Glomerular visceral epithelial cell (primary cell): ENCODE data around the gene THSD7B.
"Not testable (repeated sequence)": the region's sequence is repeated elsewhere in the genome, so short reads cannot be mapped to it uniquely, and the experiment has no call there.

Experiments
- DNase-seq: peaks from one replicate; pipeline ENCODE4 v3.0.0-alpha.2; 2016; ENCODE audit errors: extremely low spot score

The THSD7B gene

GRCh38 chr2:137250401-137250800 lies 485.1 kb downstream of the THSD7B start:
- no peak for DNase-seq

GRCh38 chr2:137251045-137251444 lies 485.7 kb downstream of the THSD7B start:
- no peak for DNase-seq

- DNase-seq = no peak
Observed at GRCh38 chr2:137252934-137253333, 487.6 kb downstream of the THSD7B start.

- no peak for DNase-seq
Observed at GRCh38 chr2:137254052-137254451, 488.7 kb downstream of the THSD7B start.

- DNase-seq = no peak
Observed at GRCh38 chr2:137255345-137255744, 490.0 kb downstream of the THSD7B start.

- peak; percentile 38 for DNase-seq
Observed at GRCh38 chr2:137255990-137256389, 490.6 kb downstream of the THSD7B start.

GRCh38 chr2:137261881-137262585 lies 496.7 kb downstream of the THSD7B start:
- DNase-seq = no peak

GRCh38 chr2:137262594-137262993 lies 497.2 kb downstream of the THSD7B start:
- no peak for DNase-seq

GRCh38 chr2:137287913-137288639 lies 522.7 kb downstream of the THSD7B start:
- no peak for DNase-seq

- DNase-seq = no peak
Observed at GRCh38 chr2:137291836-137292570, 526.7 kb downstream of the THSD7B start.

GRCh38 chr2:137298377-137298776 lies 533.0 kb downstream of the THSD7B start:
- no peak for DNase-seq

- no peak for DNase-seq
Observed at GRCh38 chr2:137300987-137301386, 535.6 kb downstream of the THSD7B start.

GRCh38 chr2:137302957-137303356 lies 537.6 kb downstream of the THSD7B start:
- DNase-seq = peak; percentile 1

GRCh38 chr2:137316075-137316474 lies 550.7 kb downstream of the THSD7B start:
- DNase-seq = no peak

GRCh38 chr2:137321566-137321965 lies 556.2 kb downstream of the THSD7B start:
- DNase-seq = no peak

GRCh38 chr2:137331562-137331961 lies 566.2 kb downstream of the THSD7B start:
- not testable (repeated sequence) for DNase-seq

GRCh38 chr2:137333386-137334165 lies 568.2 kb downstream of the THSD7B start:
- peak; percentile 30 for DNase-seq

GRCh38 chr2:137336067-137336466 lies 570.7 kb downstream of the THSD7B start:
- DNase-seq = no peak

GRCh38 chr2:137339051-137339450 lies 573.7 kb downstream of the THSD7B start:
- no peak for DNase-seq

GRCh38 chr2:137345994-137346393 lies 580.6 kb downstream of the THSD7B start:
- no peak for DNase-seq

- DNase-seq = no peak
Observed at GRCh38 chr2:137348301-137348700, 583.0 kb downstream of the THSD7B start.

GRCh38 chr2:137357634-137358033 lies 592.3 kb downstream of the THSD7B start:
- DNase-seq = no peak
